Hippocampal formation (tissue), 2 donors: ENCODE data around the gene DGKB.

Experiments
- DNase-seq, 2 donors: peaks; one replicate each; lab custom pipeline; 2025; lab: John Stamatoyannopoulos, UW

DGKB gene

DNA sequence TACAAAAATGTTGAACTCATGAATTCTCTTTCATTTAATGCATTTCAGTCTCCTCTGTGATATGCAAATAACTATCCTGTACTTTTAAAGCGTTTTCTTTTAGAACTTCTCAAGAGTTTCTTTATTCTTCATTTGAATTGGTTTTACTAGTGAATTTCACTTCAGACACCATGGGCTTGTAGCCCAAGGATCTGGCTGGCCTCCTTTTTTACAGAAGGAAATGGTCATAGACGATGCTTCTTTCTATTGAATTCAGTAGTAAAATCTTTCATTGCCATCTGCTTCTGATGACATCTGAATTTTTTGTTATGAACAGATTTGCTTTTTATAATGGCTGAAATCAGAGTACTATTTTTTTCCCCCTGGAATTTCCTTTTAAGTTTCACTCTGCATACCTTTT, 777.8 kb downstream of the DGKB start:
- no peak for DNase-seq

GRCh38 chr7:14123923-14124322, 778.6 kb downstream of the DGKB start:
- DNase-seq: no peak

DNA sequence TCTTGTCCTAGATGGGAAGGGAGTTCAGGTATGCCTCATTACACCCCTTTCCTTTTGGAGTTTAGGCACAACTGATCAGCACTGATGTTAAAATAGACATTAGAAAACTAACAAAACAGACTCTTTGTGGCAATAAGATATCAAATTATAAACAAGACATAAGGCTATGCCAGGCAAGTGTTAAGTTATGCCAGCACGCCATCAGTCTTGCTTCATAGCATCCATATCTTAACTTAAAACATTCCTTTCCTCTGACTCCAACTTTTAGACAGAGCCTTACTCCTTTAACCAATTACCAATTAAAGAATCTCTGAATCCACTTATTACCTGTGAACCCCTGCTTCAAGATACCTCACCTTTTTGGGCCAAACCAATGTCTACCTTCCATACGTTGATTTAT, 786.9 kb downstream of the DGKB start:
- no peak for DNase-seq

DNA sequence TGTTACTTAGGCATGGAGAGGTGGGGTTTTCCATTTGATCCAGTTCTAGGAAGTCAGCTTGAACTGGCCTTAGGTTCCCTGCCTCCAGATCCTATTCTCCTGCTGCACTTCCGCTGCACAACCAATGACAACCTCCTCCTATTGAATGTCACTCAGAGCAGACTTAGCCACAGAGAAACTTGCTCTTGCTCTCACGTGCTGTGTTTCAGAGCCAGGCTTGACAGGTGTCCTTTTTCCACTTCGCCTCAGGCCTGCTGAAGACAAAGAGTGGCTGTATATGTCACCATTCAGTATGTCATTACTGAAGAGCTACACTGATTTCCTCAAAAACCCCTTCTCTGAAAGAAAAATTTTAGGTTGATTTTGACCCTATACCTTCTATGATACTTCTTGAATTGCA, 797.7 kb downstream of the DGKB start:
- DNase-seq: no peak

GRCh38 chr7:14096159-14096558, 806.4 kb downstream of the DGKB start:
- DNase-seq: no peak

GRCh38 chr7:14095233-14095950, 807.2 kb downstream of the DGKB start:
- DNase-seq: no peak
